Measurements from ENCODE around the gene KLK1.

Gene KLK1

DNA sequence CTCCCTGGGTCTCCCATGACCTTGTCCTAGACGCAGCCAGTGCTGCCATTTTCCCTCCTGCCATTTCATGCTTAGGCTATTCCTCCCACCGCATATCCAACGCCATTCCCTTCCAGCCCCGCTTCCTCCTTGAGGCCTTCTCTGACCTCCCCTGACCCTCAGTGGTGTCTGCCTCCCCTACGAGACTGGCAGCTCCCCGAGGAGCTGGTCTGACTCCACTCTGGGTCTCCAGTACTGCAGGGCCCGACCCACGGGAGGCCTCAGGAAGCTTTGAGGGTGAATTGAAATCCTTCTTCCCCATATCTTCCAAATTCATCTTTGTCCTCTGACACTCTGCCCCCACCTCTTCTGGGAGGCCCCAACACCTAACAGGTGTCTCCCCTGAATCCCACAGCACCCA lies 9.1 kb upstream of the KLK1 start:
- TF ChIP-seq, protein P1, sequence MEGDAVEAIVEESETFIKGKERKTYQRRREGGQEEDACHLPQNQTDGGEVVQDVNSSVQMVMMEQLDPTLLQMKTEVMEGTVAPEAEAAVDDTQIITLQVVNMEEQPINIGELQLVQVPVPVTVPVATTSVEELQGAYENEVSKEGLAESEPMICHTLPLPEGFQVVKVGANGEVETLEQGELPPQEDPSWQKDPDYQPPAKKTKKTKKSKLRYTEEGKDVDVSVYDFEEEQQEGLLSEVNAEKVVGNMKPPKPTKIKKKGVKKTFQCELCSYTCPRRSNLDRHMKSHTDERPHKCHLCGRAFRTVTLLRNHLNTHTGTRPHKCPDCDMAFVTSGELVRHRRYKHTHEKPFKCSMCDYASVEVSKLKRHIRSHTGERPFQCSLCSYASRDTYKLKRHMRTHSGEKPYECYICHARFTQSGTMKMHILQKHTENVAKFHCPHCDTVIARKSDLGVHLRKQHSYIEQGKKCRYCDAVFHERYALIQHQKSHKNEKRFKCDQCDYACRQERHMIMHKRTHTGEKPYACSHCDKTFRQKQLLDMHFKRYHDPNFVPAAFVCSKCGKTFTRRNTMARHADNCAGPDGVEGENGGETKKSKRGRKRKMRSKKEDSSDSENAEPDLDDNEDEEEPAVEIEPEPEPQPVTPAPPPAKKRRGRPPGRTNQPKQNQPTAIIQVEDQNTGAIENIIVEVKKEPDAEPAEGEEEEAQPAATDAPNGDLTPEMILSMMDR (IDR thresholded peaks at IDR 0.05; ENCODE audit: low read depth, low read length): no peak
- DNase-seq (ENCODE audit: low read depth, low spot score): no peak
- in situ Hi-C loops (cut with HindIII; ENCODE audit: low sequenced_read_pairs): no loop called here
- H3K4me3 ChIP-seq (ENCODE audit: low read depth, low read length): no peak overlapping the region

DNA sequence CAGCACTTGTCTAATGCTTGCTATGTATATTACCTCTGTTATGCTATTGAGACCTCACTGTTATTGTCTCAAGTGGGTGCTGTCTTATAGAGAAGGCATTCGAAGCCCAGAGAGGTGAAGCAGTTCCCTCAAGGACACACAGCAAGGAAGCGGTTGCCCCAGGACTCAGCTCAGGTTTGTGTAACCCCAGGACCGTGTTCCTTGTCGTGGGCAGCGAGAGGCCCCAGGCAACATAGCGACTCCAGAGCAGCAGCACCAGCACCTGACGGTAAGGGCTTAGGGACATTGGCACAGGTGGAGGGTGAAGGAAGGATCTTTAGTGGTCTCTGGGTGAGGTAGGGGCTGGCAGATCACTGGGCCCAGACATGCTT lies 7.4 kb upstream of the KLK1 start:
- H3K4me3 ChIP-seq (ENCODE audit: low read depth, low read length): no peak overlapping the region
- in situ Hi-C loops (cut with HindIII; ENCODE audit: low sequenced_read_pairs): no loop called here

DNA sequence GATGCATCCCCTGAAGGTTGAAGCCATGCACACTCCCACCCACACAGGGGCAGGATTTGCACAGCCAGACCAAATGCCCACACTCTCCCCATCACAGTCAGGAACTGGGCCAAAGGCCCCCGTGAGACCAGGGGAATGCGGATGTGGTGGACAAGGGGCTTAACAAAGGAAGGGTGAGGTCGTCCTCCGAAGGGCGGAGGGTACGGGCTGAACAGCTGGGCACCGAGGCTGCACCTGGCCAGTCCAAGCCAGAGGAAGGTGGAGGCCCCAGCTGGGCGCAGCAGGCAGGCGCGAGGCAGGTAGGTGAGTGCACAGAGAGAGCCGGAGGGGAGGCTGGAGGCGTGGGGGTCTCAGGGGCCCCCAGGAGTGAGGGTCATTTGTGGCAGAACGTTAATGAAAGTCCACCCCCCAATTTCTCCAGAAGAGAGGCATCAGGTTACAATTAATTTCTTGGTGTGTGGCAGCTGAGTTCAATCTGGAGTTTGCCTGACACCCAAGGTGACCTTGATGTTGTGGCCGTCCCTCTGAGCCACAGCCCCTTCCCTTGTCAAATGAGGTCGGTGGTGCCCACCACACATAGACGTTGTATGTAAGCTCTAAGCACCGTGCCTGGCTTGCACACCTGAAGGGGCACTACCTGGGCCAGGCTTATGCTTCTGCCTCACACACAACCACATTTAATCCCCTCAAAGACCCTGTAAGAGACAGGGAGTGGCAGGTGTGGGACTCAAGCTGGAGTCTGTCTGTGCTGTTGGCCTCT lies 6.9 kb upstream of the KLK1 start:
- in situ Hi-C loops (cut with HindIII; ENCODE audit: low sequenced_read_pairs): no loop called here
- TF ChIP-seq, protein P1 (IDR thresholded peaks at IDR 0.05; ENCODE audit: low read depth, low read length): no peak
- DNase-seq (ENCODE audit: low read depth, low spot score): no peak
- H3K4me3 ChIP-seq (ENCODE audit: low read depth, low read length): no peak overlapping the region

More for the DNA sequence above, 7.4 kb upstream of the KLK1 start:
- no peak for DNase-seq (ENCODE audit: low read depth, low spot score)
- TF ChIP-seq, protein P1 (IDR thresholded peaks at IDR 0.05; ENCODE audit: low read depth, low read length): no peak

DNA sequence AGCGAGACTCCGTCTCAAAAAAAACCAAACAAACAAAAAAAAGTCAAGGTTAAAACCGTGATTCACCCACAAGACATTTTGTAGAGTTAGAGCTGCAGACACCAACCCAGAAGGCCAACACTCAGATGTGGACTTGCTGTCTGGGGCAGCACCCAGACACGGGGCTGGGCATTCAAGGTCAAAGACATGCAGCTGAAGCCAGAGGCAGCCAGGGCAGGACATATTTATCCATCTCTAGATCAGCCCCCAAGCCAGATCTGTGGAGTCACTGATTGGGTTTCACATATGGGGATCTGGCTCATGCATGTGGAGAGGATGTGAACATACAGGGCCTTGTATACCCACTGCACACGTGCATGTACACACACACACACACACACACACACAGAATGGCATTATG lies 6.2 kb upstream of the KLK1 start:
- in situ Hi-C loops (cut with HindIII; ENCODE audit: low sequenced_read_pairs): no loop called here
- H3K4me3 ChIP-seq (ENCODE audit: low read depth, low read length): no peak overlapping the region
- DNase-seq (ENCODE audit: low read depth, low spot score): no peak
- TF ChIP-seq, protein P1 (IDR thresholded peaks at IDR 0.05; ENCODE audit: low read depth, low read length): no peak

DNA sequence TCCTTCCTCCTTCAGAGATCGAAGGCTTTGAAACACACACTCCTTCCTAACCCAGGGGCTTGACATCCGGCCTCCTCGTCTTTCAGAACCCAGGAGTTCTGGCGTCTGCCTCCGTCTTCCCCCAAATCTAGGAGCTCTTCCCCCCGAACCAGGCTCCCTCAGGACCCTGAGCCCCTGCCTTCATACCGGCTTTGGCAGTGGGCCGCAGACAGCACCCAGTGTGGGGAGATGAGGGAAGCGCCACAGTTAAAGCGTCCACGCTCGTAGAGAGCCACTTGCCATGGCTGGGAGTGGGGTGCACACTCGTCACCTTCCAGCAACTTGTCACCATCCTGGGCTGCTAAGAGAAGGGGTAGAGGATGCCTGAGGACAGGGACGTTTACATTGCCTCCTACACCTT lies 3.9 kb upstream of the KLK1 start:
- no peak for DNase-seq (ENCODE audit: low read depth, low spot score)
- in situ Hi-C loops (cut with HindIII; ENCODE audit: low sequenced_read_pairs): no loop called here
- no peak overlapping the region for H3K4me3 ChIP-seq (ENCODE audit: low read depth, low read length)
- TF ChIP-seq, protein P1 (IDR thresholded peaks at IDR 0.05; ENCODE audit: low read depth, low read length): no peak

DNA sequence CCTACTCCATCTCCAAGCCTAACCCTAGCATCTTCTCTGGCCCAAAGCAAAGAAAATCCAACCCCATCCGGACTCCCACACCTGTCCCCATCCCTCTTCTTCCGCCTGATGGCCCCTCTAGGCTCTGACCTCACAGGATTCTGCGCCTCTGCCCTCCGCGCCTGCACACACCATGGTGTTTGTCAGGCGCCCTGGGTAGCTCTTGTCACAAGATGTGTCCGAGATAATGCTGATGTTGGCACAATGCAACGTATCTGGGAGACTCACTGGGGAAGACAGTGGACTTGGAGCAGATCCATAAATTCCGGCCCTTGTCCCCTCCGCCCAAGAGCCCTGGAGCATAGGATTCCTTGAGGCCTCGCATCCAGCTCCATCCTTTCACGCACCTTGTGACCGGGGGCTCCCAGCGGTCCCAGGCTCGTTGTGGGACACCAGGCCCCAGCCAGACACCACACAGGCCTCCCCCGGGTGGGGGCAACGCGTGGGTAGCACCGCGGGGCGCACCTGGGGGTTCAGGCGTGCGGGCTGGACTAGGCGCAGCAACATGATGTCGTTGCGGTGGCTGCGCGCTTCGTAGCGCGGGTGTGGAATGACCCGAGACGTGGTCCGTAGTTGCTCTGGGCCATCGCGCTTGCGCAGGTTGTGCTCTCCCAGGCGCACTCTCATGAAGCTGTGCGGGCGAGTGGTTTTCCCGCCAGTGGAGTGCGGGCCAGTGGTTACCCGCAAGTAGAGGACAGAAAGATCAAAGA lies 3.1 kb upstream of the KLK1 start:
- DNase-seq (ENCODE audit: low read depth, low spot score): no peak
- in situ Hi-C loops (cut with HindIII; ENCODE audit: low sequenced_read_pairs): no loop called here
- no peak overlapping the region for H3K4me3 ChIP-seq (ENCODE audit: low read depth, low read length)
- TF ChIP-seq, protein P1 (IDR thresholded peaks at IDR 0.05; ENCODE audit: low read depth, low read length): no peak
